ENCODE results near the gene KCNJ16. TPM values are rescaled to one million over a fixed set of nuclear protein-coding genes. Genes with fewer than 3 reads are reported as not detected.

KCNJ16 gene
- total RNA-seq, 1 donor from 2014 or later = 0.23 TPM

- DNase-seq (ENCODE audit: low spot score) = no peak
- Mint-ChIP-seq H3K4me3 (ENCODE audit: unreplicated experiment) (no peak overlapping the region), H3K9me3 (ENCODE audit: unreplicated experiment) (no peaks in the 10 kb centered on the region), H3K4me1 (ENCODE audit: unreplicated experiment) (peaks cover 23% of the 10 kb centered on the region), H3K27me3 (ENCODE audit: unreplicated experiment) (no peaks in the 10 kb centered on the region), H3K36me3 (ENCODE audit: low read depth, unreplicated experiment) (no peaks in the 10 kb centered on the region), H3K27ac (ENCODE audit: unreplicated experiment) (no peak overlapping the region)
- no peak for TF ChIP-seq CTCF (IDR thresholded peaks at IDR 0.05; ENCODE audit: unreplicated experiment)
Measured at GRCh38 chr17:70159980-70160379, 85.0 kb downstream of the KCNJ16 start.

DNA sequence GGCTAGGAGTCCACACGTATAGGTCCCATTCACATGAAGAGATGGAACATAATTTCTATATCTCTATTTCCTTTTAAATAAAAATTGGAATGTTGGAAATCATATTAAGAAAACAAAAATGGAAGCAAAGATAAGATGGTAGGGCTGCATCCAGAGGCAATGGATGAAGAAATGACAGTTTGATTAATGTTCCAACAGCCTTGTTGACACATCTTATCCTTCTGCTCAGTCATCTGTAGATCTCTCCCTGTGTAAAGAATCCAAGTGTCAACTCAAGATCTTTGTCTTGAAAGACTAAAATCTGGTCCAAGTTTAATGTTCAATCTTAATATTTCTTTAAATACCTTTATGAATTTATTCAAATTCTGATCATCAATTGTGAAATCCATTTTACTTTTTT, 86.5 kb downstream of the KCNJ16 start:
- peaks cover 23% of the 10 kb centered on the region for H3K4me1 Mint-ChIP-seq (ENCODE audit: unreplicated experiment)
- no peaks in the 10 kb centered on the region for H3K9me3 Mint-ChIP-seq (ENCODE audit: unreplicated experiment)
- H3K36me3 Mint-ChIP-seq (ENCODE audit: low read depth, unreplicated experiment) = no peaks in the 10 kb centered on the region
- H3K27me3 Mint-ChIP-seq (ENCODE audit: unreplicated experiment) = no peaks in the 10 kb centered on the region
- H3K27ac Mint-ChIP-seq (ENCODE audit: unreplicated experiment) = no peak overlapping the region
- no peak overlapping the region for H3K4me3 Mint-ChIP-seq (ENCODE audit: unreplicated experiment)
- no peak for DNase-seq (ENCODE audit: low spot score)
- no peak for TF ChIP-seq CTCF (IDR thresholded peaks at IDR 0.05; ENCODE audit: unreplicated experiment)

GRCh38 chr17:70165383-70165782, 90.4 kb downstream of the KCNJ16 start:
- peaks cover 31% of the 10 kb centered on the region for H3K4me1 Mint-ChIP-seq (ENCODE audit: unreplicated experiment)
- no peak overlapping the region for H3K27ac Mint-ChIP-seq (ENCODE audit: unreplicated experiment)
- no peak for DNase-seq (ENCODE audit: low spot score)
- no peak overlapping the region for H3K4me3 Mint-ChIP-seq (ENCODE audit: unreplicated experiment)
- no peaks in the 10 kb centered on the region for H3K9me3 Mint-ChIP-seq (ENCODE audit: unreplicated experiment)
- no peak for TF ChIP-seq CTCF (IDR thresholded peaks at IDR 0.05; ENCODE audit: unreplicated experiment)
- peaks cover 4% of the 10 kb centered on the region for H3K27me3 Mint-ChIP-seq (ENCODE audit: unreplicated experiment)
- H3K36me3 Mint-ChIP-seq (ENCODE audit: low read depth, unreplicated experiment) = no peaks in the 10 kb centered on the region

DNA sequence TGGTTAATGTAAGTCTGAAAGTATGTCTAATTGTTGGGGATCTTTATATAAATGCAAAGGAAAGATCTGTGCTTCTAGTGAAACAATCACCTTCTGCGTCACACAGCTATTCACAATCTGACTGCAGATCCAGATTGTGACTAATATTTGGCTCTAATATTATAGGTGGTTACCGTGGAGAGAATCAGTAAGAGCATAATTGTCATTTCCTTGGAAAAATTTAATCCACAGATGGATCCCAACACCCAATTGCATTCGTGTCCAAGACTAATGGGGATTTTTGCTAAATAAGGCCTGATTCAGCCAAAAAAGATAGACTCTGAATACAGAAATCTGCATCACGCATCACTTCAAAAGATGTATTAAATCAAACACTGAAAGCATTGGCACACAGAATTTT, 91.6 kb downstream of the KCNJ16 start:
- DNase-seq (ENCODE audit: low spot score) = no peak

More for the DNA sequence above, 91.6 kb downstream of the KCNJ16 start:
- no peak for TF ChIP-seq CTCF (IDR thresholded peaks at IDR 0.05; ENCODE audit: unreplicated experiment)
- no peaks in the 10 kb centered on the region for H3K36me3 Mint-ChIP-seq (ENCODE audit: low read depth, unreplicated experiment)
- no peak overlapping the region for H3K27ac Mint-ChIP-seq (ENCODE audit: unreplicated experiment)
- H3K4me1 Mint-ChIP-seq (ENCODE audit: unreplicated experiment) = peaks cover 33% of the 10 kb centered on the region
- H3K9me3 Mint-ChIP-seq (ENCODE audit: unreplicated experiment) = no peaks in the 10 kb centered on the region
- peaks cover 4% of the 10 kb centered on the region for H3K27me3 Mint-ChIP-seq (ENCODE audit: unreplicated experiment)
- no peak overlapping the region for H3K4me3 Mint-ChIP-seq (ENCODE audit: unreplicated experiment)
